Vagina (tissue), 2 donors: ENCODE data around the gene CYP27B1.

ENCODE experiments used
- POLR2A ChIP-seq, 2 donors: fragments of 450-650 bp; IDR thresholded peaks; one replicate each; pipeline ENCODE4 v1.6.1; 2017; ENCODE audit warnings: antibody characterized with exemption in 2 of 2, mild to moderate bottlenecking in 2 of 2, moderate library complexity in 2 of 2
- TF ChIP-seq, protein P1 (sequence below), 3 experiments: fragments of 450-650 bp in 2 of 3; fragments of 200-600 bp in 1 of 3; sonication (generic) in 1 of 3; IDR thresholded peaks; one replicate each; pipeline ENCODE4 v1.5.1; 2017 to 2019; ENCODE audit warnings: antibody characterized with exemption in 3 of 3, mild to moderate bottlenecking in 2 of 3, moderate library complexity in 2 of 3

DNA sequence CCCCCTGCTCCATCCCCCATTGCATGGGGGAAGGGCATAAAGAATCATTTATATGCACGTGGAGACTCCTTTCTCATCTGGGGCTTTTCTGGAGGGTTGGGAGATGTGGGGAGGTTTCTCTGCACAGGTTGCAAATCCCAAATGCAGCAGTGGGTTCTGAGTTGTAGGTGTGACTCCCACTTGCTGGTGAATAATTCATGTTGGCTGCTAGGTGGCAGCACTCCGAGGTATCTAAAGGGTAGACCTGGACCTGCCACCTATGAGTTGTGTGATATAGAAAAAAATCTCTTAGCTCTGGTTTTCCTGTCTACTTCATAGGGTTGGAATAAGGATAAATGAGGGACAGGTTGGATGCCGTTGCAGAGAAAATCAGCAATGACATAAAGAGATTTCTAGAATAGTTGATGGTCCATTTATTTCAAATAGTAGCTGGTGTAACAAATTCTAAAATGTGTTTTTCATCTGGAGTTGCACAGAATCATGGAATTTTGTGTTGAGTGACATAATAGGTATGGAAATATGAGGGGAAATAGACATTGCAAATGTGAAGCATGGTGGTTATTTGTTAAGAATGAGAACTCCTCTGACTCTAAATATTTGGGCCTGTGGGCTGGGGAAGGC is 7.4 kb downstream of the CYP27B1 start:
- no peak for TF ChIP-seq POLR2A (IDR thresholded peaks at IDR 0.05)
- TF ChIP-seq, protein P1, sequence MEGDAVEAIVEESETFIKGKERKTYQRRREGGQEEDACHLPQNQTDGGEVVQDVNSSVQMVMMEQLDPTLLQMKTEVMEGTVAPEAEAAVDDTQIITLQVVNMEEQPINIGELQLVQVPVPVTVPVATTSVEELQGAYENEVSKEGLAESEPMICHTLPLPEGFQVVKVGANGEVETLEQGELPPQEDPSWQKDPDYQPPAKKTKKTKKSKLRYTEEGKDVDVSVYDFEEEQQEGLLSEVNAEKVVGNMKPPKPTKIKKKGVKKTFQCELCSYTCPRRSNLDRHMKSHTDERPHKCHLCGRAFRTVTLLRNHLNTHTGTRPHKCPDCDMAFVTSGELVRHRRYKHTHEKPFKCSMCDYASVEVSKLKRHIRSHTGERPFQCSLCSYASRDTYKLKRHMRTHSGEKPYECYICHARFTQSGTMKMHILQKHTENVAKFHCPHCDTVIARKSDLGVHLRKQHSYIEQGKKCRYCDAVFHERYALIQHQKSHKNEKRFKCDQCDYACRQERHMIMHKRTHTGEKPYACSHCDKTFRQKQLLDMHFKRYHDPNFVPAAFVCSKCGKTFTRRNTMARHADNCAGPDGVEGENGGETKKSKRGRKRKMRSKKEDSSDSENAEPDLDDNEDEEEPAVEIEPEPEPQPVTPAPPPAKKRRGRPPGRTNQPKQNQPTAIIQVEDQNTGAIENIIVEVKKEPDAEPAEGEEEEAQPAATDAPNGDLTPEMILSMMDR (IDR thresholded peaks at IDR 0.05), result no peak
